ENCODE results near the gene EIF4E1B. TPM values are rescaled to one million over a fixed set of nuclear protein-coding genes. Genes with fewer than 3 reads are reported as not detected.

EIF4E1B gene
- total and polyA plus RNA-seq, 2 donors (not counting 1 experiment from before 2014, with no cell fraction given): not detected

DNA sequence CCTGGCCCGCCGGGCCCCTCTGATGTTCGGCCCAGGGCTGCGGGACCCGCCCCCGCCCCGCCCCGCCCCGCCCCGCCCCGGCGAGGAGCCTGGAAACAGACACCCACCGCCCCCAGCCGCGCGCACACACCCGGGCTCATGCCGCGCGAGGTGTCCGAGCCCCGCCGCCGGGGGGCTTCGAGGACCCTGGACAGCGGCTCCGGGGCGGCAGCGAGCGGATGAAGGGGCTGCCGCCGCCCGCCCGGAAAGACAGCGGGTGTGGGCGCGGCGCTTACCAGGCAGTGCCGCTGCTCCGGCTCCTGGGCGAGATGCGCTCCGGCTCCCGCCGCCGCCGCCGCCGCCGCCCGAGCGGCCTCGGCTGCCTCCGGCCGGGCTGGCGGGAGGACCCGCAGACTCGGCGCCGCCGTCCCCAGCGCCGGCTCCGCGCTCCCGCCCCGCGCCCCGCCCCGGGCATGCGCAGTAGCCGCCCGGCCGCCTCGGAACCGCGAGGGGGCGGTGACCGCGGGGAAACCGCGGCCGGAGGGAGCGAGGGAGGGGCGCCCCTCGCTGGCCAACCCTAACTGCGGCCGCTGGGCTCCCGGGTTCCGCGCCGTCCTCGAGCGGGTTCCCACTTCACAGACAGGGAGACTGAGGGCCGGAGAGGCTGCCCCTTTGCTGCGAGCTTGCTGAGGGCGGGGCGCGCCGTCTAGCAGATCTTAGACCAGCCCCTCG, 20.6 kb upstream of the EIF4E1B start, which contains the start of gene GPRIN1:
Gene GPRIN1, minus strand, starts transcription at position 433 of the 711 bp plus-strand sequence. CDS start 10,322 bp downstream, outside the sequence.
- no peaks in the 10 kb centered on the region for H3K79me2 ChIP-seq (ENCODE audit: control insufficient read depth, insufficient read depth, low read length)
- ChIA-PET CTCF (interaction anchor here (1.6 kb wide), 1 partner anchor 51 kb away, joined by 6 read pairs; no protein-coding TSS in a partner anchor), POLR2A (no interaction called here)
- H3K27me3 ChIP-seq (replicated peaks in 1 of 4; ENCODE audit: control extremely low read depth in 1 of 4, control insufficient read depth in 3 of 4, insufficient read depth in 4 of 4, low read length in 3 of 4): peaks cover 0 to 22% (median 8%) of the 10 kb centered on the region in 4 experiments
- no peaks in the 10 kb centered on the region for H3K36me3 ChIP-seq (replicated peaks in 1 of 2; ENCODE audit: control extremely low read depth in 1 of 2, control insufficient read depth in 1 of 2, extremely low read depth in 1 of 2, insufficient read depth in 2 of 2, low read length in 1 of 2)
- H3K27ac ChIP-seq (ENCODE audit: low read length in 2 of 2): no peak within 1 kb of the TSS
- peak; percentile 78 for ATAC-seq (ENCODE audit: low read depth)
- Mint-ChIP-seq H3K27ac (peak within 1 kb of the TSS; percentile 91), H3K9me3 (ENCODE audit: insufficient read depth) (no peaks in the 10 kb centered on the region), H3K4me3 (peak within 1 kb of the TSS; percentile 98), H3K27me3 (peaks cover 24% of the 10 kb centered on the region), H3K4me1 (peaks cover 12% of the 10 kb centered on the region)
- peak; percentile 82 for DNase-seq
- H4K20me1 ChIP-seq (ENCODE audit: control insufficient read depth, insufficient read depth, low read length, poor library complexity, severe bottlenecking): no peaks in the 10 kb centered on the region
- TF ChIP-seq, protein P1, sequence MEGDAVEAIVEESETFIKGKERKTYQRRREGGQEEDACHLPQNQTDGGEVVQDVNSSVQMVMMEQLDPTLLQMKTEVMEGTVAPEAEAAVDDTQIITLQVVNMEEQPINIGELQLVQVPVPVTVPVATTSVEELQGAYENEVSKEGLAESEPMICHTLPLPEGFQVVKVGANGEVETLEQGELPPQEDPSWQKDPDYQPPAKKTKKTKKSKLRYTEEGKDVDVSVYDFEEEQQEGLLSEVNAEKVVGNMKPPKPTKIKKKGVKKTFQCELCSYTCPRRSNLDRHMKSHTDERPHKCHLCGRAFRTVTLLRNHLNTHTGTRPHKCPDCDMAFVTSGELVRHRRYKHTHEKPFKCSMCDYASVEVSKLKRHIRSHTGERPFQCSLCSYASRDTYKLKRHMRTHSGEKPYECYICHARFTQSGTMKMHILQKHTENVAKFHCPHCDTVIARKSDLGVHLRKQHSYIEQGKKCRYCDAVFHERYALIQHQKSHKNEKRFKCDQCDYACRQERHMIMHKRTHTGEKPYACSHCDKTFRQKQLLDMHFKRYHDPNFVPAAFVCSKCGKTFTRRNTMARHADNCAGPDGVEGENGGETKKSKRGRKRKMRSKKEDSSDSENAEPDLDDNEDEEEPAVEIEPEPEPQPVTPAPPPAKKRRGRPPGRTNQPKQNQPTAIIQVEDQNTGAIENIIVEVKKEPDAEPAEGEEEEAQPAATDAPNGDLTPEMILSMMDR (IDR thresholded peaks at IDR 0.05): peak; percentile 17
- no peak for TF ChIP-seq EZH2 (IDR thresholded peaks at IDR 0.05; ENCODE audit: borderline replicate concordance, insufficient read depth, low read depth, low read length, poor library complexity, severe bottlenecking)
- H2AFZ ChIP-seq (ENCODE audit: insufficient read depth, low read depth, low read length, poor library complexity, severe bottlenecking): peak within 1 kb of the TSS; percentile 76
- peak within 1 kb of the TSS; percentile 86 for H3K4me2 ChIP-seq (replicated peaks; ENCODE audit: low read depth, low read length, poor library complexity, severe bottlenecking)
- WGBS (ENCODE audit: insufficient coverage): under 1% methylated on average over 99 of the region's 101 CpGs
- no peaks in the 10 kb centered on the region for H3K9me3 ChIP-seq (ENCODE audit: control extremely low read depth in 1 of 3, control insufficient read depth in 2 of 3, insufficient read depth in 1 of 3, low read length in 2 of 3)
- H3K9ac ChIP-seq (ENCODE audit: low read length): peak within 1 kb of the TSS; percentile 70
- peaks cover 4 to 9% of the 10 kb centered on the region in 2 donors for H3K4me1 ChIP-seq (ENCODE audit: control insufficient read depth in 2 of 2, insufficient read depth in 2 of 2, low read length in 2 of 2)
- peak within 1 kb of the TSS; percentile 21 to 78 (median 65) for H3K4me3 ChIP-seq (ENCODE audit: control extremely low read depth in 1 of 5, extremely low read depth in 1 of 5, insufficient read depth in 1 of 5, low read depth in 2 of 5, low read length in 4 of 5)
- intact Hi-C loops (cut with micrococcal nuclease): loop anchor here (1.0 to 2.0 kb wide), 3 partner anchors 21 to 194 kb away; partner anchors contain the start of genes CLTB, EIF4E1B, SNCB and TSPAN17

DNA sequence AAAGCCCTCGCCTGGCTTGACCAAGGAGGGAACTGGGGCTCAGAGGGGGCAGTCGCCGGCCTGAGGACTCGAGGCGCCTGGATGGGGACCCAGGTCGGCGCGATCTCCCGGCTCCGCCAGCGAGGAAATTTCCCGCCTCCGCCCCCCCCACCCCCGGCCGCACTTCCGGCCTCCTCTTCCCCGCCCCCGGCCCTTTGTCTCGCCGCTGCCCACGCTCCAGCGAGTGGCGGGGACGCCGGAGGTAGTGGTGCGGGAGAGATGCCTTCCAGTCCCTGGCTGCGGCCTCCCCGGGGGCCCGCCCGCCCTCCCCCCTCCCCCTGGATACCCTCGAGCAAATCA, 20.1 kb upstream of the EIF4E1B start:
- TF ChIP-seq EZH2 (IDR thresholded peaks at IDR 0.05; ENCODE audit: borderline replicate concordance, insufficient read depth, low read depth, low read length, poor library complexity, severe bottlenecking): no peak
- TF ChIP-seq, protein P1 (IDR thresholded peaks at IDR 0.05): no peak
- CTCF ChIA-PET: interaction anchor here (1.6 kb wide), 1 partner anchor 50 kb away, joined by 6 read pairs; no protein-coding TSS in a partner anchor
- H3K27me3 Mint-ChIP-seq: peaks cover 28% of the 10 kb centered on the region
- peak; percentile 3 for ATAC-seq (ENCODE audit: low read depth)
- no peaks in the 10 kb centered on the region for H3K36me3 ChIP-seq (replicated peaks in 1 of 2; ENCODE audit: control extremely low read depth in 1 of 2, control insufficient read depth in 1 of 2, extremely low read depth in 1 of 2, insufficient read depth in 2 of 2, low read length in 1 of 2)
- WGBS (ENCODE audit: insufficient coverage): 4% methylated on average over 11 of the region's 31 CpGs
- no peak overlapping the region for H3K27ac ChIP-seq (ENCODE audit: low read length in 2 of 2)
- H3K9me3 Mint-ChIP-seq (ENCODE audit: insufficient read depth): no peaks in the 10 kb centered on the region
- H3K4me1 Mint-ChIP-seq: peaks cover 12% of the 10 kb centered on the region
- peak overlapping the region; percentile 70 for H3K9ac ChIP-seq (ENCODE audit: low read length)
- H3K4me3 ChIP-seq (ENCODE audit: control extremely low read depth in 1 of 5, extremely low read depth in 1 of 5, insufficient read depth in 1 of 5, low read depth in 2 of 5, low read length in 4 of 5): peak overlapping the region; percentile 21 to 78 (median 65)
- H3K4me2 ChIP-seq (replicated peaks; ENCODE audit: low read depth, low read length, poor library complexity, severe bottlenecking): peak overlapping the region; percentile 86
- intact Hi-C loops (cut with micrococcal nuclease): loop anchor here (1.0 to 2.0 kb wide), 2 partner anchors 20 to 37 kb away; partner anchors contain the start of genes EIF4E1B, SNCB and TSPAN17
- H2AFZ ChIP-seq (ENCODE audit: insufficient read depth, low read depth, low read length, poor library complexity, severe bottlenecking): peak overlapping the region; percentile 76
- H4K20me1 ChIP-seq (ENCODE audit: control insufficient read depth, insufficient read depth, low read length, poor library complexity, severe bottlenecking): no peaks in the 10 kb centered on the region
- no peaks in the 10 kb centered on the region for H3K79me2 ChIP-seq (ENCODE audit: control insufficient read depth, insufficient read depth, low read length)
- no peak for DNase-seq
- peak overlapping the region; percentile 82 for H3K4me3 Mint-ChIP-seq
- H3K27ac Mint-ChIP-seq: no peak overlapping the region
- peaks cover 0 to 22% (median 8%) of the 10 kb centered on the region in 4 experiments for H3K27me3 ChIP-seq (replicated peaks in 1 of 4; ENCODE audit: control extremely low read depth in 1 of 4, control insufficient read depth in 3 of 4, insufficient read depth in 4 of 4, low read length in 3 of 4)
- peaks cover 4 to 9% of the 10 kb centered on the region in 2 donors for H3K4me1 ChIP-seq (ENCODE audit: control insufficient read depth in 2 of 2, insufficient read depth in 2 of 2, low read length in 2 of 2)
- no peaks in the 10 kb centered on the region for H3K9me3 ChIP-seq (ENCODE audit: control extremely low read depth in 1 of 3, control insufficient read depth in 2 of 3, insufficient read depth in 1 of 3, low read length in 2 of 3)
- POLR2A ChIA-PET: no interaction called here
